GM04503 (cell line): ENCODE measurements around the gene NPAS3.
"Not testable (repeated sequence)": the region's sequence is repeated elsewhere in the genome, so short reads cannot be mapped to it uniquely, and the experiment has no call there.

ENCODE experiments used
- DNase-seq: peaks from one replicate; pipeline ENCODE4 v3.0.0-alpha.2; 2012; ENCODE audit warnings: low read depth

NPAS3 gene

GRCh38 chr14:33081259-33081658 is 142.6 kb downstream of the NPAS3 start:
- no peak for DNase-seq

- no peak for DNase-seq
Measured at GRCh38 chr14:33085799-33086198, 147.1 kb downstream of the NPAS3 start.

- not testable (repeated sequence) for DNase-seq
Measured at GRCh38 chr14:33088274-33088673, 149.6 kb downstream of the NPAS3 start.

- no peak for DNase-seq
Measured at GRCh38 chr14:33098016-33098415, 159.3 kb downstream of the NPAS3 start.

- DNase-seq, result no peak
Measured at GRCh38 chr14:33103489-33103888, 164.8 kb downstream of the NPAS3 start.

GRCh38 chr14:33103966-33104365 is 165.3 kb downstream of the NPAS3 start:
- no peak for DNase-seq

GRCh38 chr14:33110737-33111443 is 172.2 kb downstream of the NPAS3 start:
- no peak for DNase-seq

- no peak for DNase-seq
Measured at GRCh38 chr14:33114331-33114730, 175.7 kb downstream of the NPAS3 start.

GRCh38 chr14:33118668-33119067 is 180.0 kb downstream of the NPAS3 start:
- no peak for DNase-seq

- peak; percentile 35 for DNase-seq
Measured at GRCh38 chr14:33120341-33120740, 181.7 kb downstream of the NPAS3 start.

GRCh38 chr14:33120966-33121365 is 182.3 kb downstream of the NPAS3 start:
- no peak for DNase-seq

GRCh38 chr14:33123281-33123680 is 184.6 kb downstream of the NPAS3 start:
- DNase-seq, result no peak

GRCh38 chr14:33126433-33126832 is 187.8 kb downstream of the NPAS3 start:
- DNase-seq, result no peak

- DNase-seq, result no peak
Measured at GRCh38 chr14:33127531-33127930, 188.9 kb downstream of the NPAS3 start.

GRCh38 chr14:33131801-33132200 is 193.1 kb downstream of the NPAS3 start:
- DNase-seq, result no peak

GRCh38 chr14:33134162-33134561 is 195.5 kb downstream of the NPAS3 start:
- DNase-seq, result no peak

GRCh38 chr14:33134975-33135374 is 196.3 kb downstream of the NPAS3 start:
- no peak for DNase-seq

GRCh38 chr14:33150666-33151428 is 212.2 kb downstream of the NPAS3 start:
- no peak for DNase-seq

GRCh38 chr14:33163109-33163508 is 224.4 kb downstream of the NPAS3 start:
- no peak for DNase-seq

GRCh38 chr14:33163600-33163999 is 224.9 kb downstream of the NPAS3 start:
- no peak for DNase-seq

- DNase-seq, result no peak
Measured at GRCh38 chr14:33165144-33165925, 226.7 kb downstream of the NPAS3 start.

- DNase-seq, result no peak
Measured at GRCh38 chr14:33165926-33166289, 227.2 kb downstream of the NPAS3 start.

- no peak for DNase-seq
Measured at GRCh38 chr14:33175951-33176350, 237.3 kb downstream of the NPAS3 start.
